Activated CD4-positive, alpha-beta T cell treated with anti-CD3 and anti-CD28 coated beads, Interleukin-10, Interleukin-2, amounts not matched to agents 100 ng/mL and 50 ng/mL, durations not matched to agents 16 hours and 8 hours (primary cell): ENCODE data around the gene FCN2.

Experiments used
- DNase-seq: peaks from one replicate; pipeline ENCODE4 v3.0.0-alpha.2; 2020

FCN2 gene

DNA sequence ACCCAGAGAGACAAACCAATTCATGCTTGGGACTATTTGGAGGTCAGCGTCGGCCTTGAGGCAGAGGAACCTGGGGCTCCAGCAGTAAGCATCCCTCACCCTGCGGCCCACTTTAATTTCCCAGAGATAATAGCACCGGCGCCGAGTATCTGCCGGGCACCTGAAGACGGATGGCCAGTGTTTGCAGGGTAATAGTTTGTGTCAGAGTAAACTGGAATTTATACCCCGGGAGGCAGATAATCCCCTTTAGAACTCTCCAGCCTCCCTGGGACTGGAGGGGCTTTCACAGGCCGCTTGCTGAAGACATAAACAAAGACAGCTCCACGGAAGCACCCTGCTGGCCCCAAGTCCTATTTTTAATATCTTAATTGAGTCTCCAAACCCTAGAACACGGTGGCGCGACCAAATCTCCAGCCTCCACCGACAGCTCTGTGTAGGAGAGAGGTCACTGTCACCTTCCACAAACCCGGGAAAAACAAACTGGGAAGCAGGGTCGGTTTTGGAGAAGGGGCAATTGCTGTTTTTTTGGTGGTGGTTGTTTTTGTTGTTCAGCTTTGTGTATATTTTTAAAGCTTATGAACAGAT lies 54.5 kb downstream of the FCN2 start:
- no peak for DNase-seq

DNA sequence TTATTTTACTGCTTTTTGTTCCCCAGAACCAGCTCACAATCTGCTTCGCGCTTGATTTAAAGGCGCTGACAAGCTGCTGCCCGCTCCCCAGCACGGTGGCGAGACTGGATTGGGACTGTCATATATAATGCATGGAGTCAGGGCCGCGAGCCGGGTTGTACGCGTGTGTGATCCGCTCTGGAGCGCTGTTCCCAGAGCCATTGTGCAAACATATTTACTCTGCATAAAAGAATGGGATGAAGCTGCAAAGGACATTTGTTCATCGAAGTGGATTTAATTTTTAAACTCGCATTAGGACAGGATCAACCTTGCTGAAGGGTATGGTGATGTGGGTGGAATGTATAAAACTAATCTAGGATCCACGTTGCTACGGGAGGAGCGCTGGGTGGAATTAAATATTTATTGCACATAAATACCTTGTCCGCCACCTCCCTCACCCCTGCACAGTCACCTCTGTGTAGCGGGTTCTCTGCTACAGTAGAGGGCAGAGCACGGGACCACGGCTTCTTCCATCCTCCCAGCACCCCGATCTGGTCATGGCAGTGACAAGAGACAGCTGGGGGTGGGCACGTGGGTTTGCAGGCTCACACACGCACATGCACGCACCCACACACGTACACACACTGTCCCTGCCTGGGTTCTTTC lies 55.2 kb downstream of the FCN2 start:
- DNase-seq = no peak

DNA sequence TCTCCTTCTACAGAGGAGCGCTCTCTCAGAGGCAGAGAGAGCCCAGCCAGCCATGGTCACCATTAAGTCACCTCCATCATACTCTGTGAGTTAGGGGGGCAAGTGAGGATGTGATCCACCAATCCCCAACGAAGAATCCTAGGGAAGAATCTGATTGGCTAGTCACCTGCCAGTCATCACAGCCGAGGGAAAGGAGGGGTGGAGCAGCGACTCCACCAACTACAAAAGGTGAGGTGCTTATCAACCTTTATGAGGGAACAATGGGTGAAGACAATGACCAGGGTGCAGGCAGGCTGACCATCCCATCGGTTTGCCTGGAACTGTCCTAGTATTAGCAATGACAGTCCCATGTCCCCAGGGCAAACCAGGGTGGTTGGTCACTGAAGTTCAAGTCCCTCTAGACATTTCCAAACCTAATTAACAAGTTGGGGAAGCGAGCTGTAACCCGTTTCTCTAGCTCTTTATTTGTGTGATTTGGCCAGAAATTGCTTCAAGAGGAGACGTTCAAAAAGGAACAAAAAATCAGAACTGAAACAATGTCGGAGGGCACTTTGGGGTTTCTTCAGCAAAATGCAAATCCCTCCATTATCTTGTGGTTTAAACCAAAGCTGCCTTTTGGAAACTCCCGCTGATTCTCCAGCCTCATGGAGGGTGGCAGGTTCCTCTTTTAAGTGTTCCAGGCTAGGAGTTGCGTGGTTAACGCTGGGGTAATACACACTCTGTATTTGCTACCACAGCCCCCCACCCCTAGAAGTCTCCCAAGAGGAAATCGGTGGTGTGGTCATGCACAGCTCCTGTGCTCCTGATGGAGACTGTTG lies 55.9 kb downstream of the FCN2 start:
- DNase-seq = no peak
